Measurements from ENCODE around the gene UBXN7.
"Not testable (repeated sequence)": the region's sequence is repeated elsewhere in the genome, so short reads cannot be mapped to it uniquely, and the experiment has no call there.

Gene UBXN7

GRCh38 chr3:196470182-196470581 is 38.0 kb upstream of the UBXN7 start:
- not testable (repeated sequence) for H2BK5ac ChIP-seq (ENCODE audit: low read depth, low read length, poor library complexity); H3K4me2 ChIP-seq (ENCODE audit: low read length); H3K4me3 ChIP-seq (ENCODE audit: low read depth, low read length); H4K8ac ChIP-seq (ENCODE audit: low read depth, low read length); H3K27ac ChIP-seq (ENCODE audit: low read depth, low read length); H3K9me3 ChIP-seq (ENCODE audit: insufficient read depth, low read depth, low read length); H3K14ac ChIP-seq (ENCODE audit: low read length); H2BK120ac ChIP-seq (ENCODE audit: insufficient read depth, low read length, poor library complexity); H3K27me3 ChIP-seq (ENCODE audit: insufficient read depth, low read length); H4K12ac ChIP-seq (ENCODE audit: low read depth, low read length); H2AK5ac ChIP-seq (ENCODE audit: low read length); H4K91ac ChIP-seq (ENCODE audit: low read depth, low read length); H3K9ac ChIP-seq (ENCODE audit: low read length); H3K4ac ChIP-seq (ENCODE audit: low read depth, low read length); DNase-seq; H3K79me1 ChIP-seq (ENCODE audit: low read length); H3K4me1 ChIP-seq (ENCODE audit: control insufficient read depth in 1 of 2, insufficient read depth in 2 of 2, low read length in 2 of 2); H2AFZ ChIP-seq (ENCODE audit: insufficient read depth, low read length, poor library complexity); H3K18ac ChIP-seq (ENCODE audit: low read length); H2BK12ac ChIP-seq (ENCODE audit: low read length); H3K79me2 ChIP-seq (ENCODE audit: control insufficient read depth, insufficient read depth, low read length, poor library complexity); H3K23ac ChIP-seq (ENCODE audit: low read length)
- WGBS (ENCODE audit: extremely low coverage, insufficient coverage, insufficient read length): no CpG with 5 or more reads among the region's 3 CpGs
- peaks cover 19 to 27% of the 10 kb centered on the region in 2 experiments for H3K36me3 ChIP-seq (ENCODE audit: control insufficient read depth in 1 of 2, insufficient read depth in 2 of 2, low read length in 2 of 2)

- H3K14ac ChIP-seq (ENCODE audit: low read length): no peak overlapping the region
- no CpG with 5 or more reads among the region's 3 CpGs for WGBS (ENCODE audit: extremely low coverage, insufficient coverage, insufficient read length)
- H3K36me3 ChIP-seq (ENCODE audit: control insufficient read depth in 1 of 2, insufficient read depth in 2 of 2, low read length in 2 of 2): peaks cover 0 to 5% of the 10 kb centered on the region in 2 experiments
- no peak overlapping the region for H3K23ac ChIP-seq (ENCODE audit: low read length)
- H2BK5ac ChIP-seq (ENCODE audit: low read depth, low read length, poor library complexity): no peak overlapping the region
- no peaks in the 10 kb centered on the region for H3K27me3 ChIP-seq (ENCODE audit: insufficient read depth, low read length)
- no peaks in the 10 kb centered on the region for H3K4me1 ChIP-seq (ENCODE audit: control insufficient read depth in 1 of 2, insufficient read depth in 2 of 2, low read length in 2 of 2)
- H3K27ac ChIP-seq (ENCODE audit: low read depth, low read length): no peak overlapping the region
- H3K9me3 ChIP-seq (ENCODE audit: insufficient read depth, low read depth, low read length): no peaks in the 10 kb centered on the region
- H3K4ac ChIP-seq (ENCODE audit: low read depth, low read length): no peak overlapping the region
- no peak overlapping the region for H4K12ac ChIP-seq (ENCODE audit: low read depth, low read length)
- H3K79me2 ChIP-seq (ENCODE audit: control insufficient read depth, insufficient read depth, low read length, poor library complexity): no peaks in the 10 kb centered on the region
- H2BK120ac ChIP-seq (ENCODE audit: insufficient read depth, low read length, poor library complexity): no peak overlapping the region
- H3K4me3 ChIP-seq (ENCODE audit: low read depth, low read length): no peak overlapping the region
- no peak overlapping the region for H4K91ac ChIP-seq (ENCODE audit: low read depth, low read length)
- no peak overlapping the region for H2AFZ ChIP-seq (ENCODE audit: insufficient read depth, low read length, poor library complexity)
- no peak overlapping the region for H3K9ac ChIP-seq (ENCODE audit: low read length)
- H3K79me1 ChIP-seq (ENCODE audit: low read length): no peaks in the 10 kb centered on the region
- H2BK12ac ChIP-seq (ENCODE audit: low read length): no peak overlapping the region
- H2AK5ac ChIP-seq (ENCODE audit: low read length): no peak overlapping the region
- DNase-seq: no peak
- no peak overlapping the region for H3K4me2 ChIP-seq (ENCODE audit: low read length)
- H3K18ac ChIP-seq (ENCODE audit: low read length): no peak overlapping the region
- H4K8ac ChIP-seq (ENCODE audit: low read depth, low read length): no peak overlapping the region
Measured at GRCh38 chr3:196463804-196464203, 31.6 kb upstream of the UBXN7 start.

- Histone ChIP-seq H3K27ac (ENCODE audit: low read depth, low read length) (no peak overlapping the region), H3K4me1 (ENCODE audit: control insufficient read depth in 1 of 2, insufficient read depth in 2 of 2, low read length in 2 of 2) (no peaks in the 10 kb centered on the region), H3K79me1 (ENCODE audit: low read length) (no peaks in the 10 kb centered on the region), H2BK12ac (ENCODE audit: low read length) (no peak overlapping the region), H3K4me2 (ENCODE audit: low read length) (no peak overlapping the region), H3K27me3 (ENCODE audit: insufficient read depth, low read length) (no peaks in the 10 kb centered on the region), H4K91ac (ENCODE audit: low read depth, low read length) (no peak overlapping the region), H3K9me3 (ENCODE audit: insufficient read depth, low read depth, low read length) (no peaks in the 10 kb centered on the region), H4K8ac (ENCODE audit: low read depth, low read length) (no peak overlapping the region), H4K12ac (ENCODE audit: low read depth, low read length) (no peak overlapping the region), H3K9ac (ENCODE audit: low read length) (no peak overlapping the region), H2BK120ac (ENCODE audit: insufficient read depth, low read length, poor library complexity) (no peak overlapping the region), H3K4me3 (ENCODE audit: low read depth, low read length) (no peak overlapping the region), H3K14ac (ENCODE audit: low read length) (no peak overlapping the region), H3K18ac (ENCODE audit: low read length) (no peak overlapping the region), H2AFZ (ENCODE audit: insufficient read depth, low read length, poor library complexity) (no peak overlapping the region), H3K79me2 (ENCODE audit: control insufficient read depth, insufficient read depth, low read length, poor library complexity) (no peaks in the 10 kb centered on the region), H3K36me3 (ENCODE audit: control insufficient read depth in 1 of 2, insufficient read depth in 2 of 2, low read length in 2 of 2) (peaks cover 0 to 5% of the 10 kb centered on the region in 2 experiments), H2AK5ac (ENCODE audit: low read length) (no peak overlapping the region), H3K23ac (ENCODE audit: low read length) (no peak overlapping the region), H2BK5ac (ENCODE audit: low read depth, low read length, poor library complexity) (no peak overlapping the region), H3K4ac (ENCODE audit: low read depth, low read length) (no peak overlapping the region)
- DNase-seq: no peak
- WGBS (ENCODE audit: extremely low coverage, insufficient coverage, insufficient read length): no CpG with 5 or more reads among the region's 2 CpGs
Measured at GRCh38 chr3:196463478-196463756, 31.2 kb upstream of the UBXN7 start.

GRCh38 chr3:196462680-196463477 is 30.7 kb upstream of the UBXN7 start:
- H3K27me3 ChIP-seq (ENCODE audit: insufficient read depth, low read length); H3K9me3 ChIP-seq (ENCODE audit: insufficient read depth, low read depth, low read length); H2BK120ac ChIP-seq (ENCODE audit: insufficient read depth, low read length, poor library complexity); H3K79me1 ChIP-seq (ENCODE audit: low read length); H3K14ac ChIP-seq (ENCODE audit: low read length); H3K4ac ChIP-seq (ENCODE audit: low read depth, low read length); H3K4me3 ChIP-seq (ENCODE audit: low read depth, low read length); H3K18ac ChIP-seq (ENCODE audit: low read length); DNase-seq; H2AK5ac ChIP-seq (ENCODE audit: low read length); H3K36me3 ChIP-seq (ENCODE audit: control insufficient read depth in 1 of 2, insufficient read depth in 2 of 2, low read length in 2 of 2); H2BK5ac ChIP-seq (ENCODE audit: low read depth, low read length, poor library complexity); H3K4me2 ChIP-seq (ENCODE audit: low read length); H2AFZ ChIP-seq (ENCODE audit: insufficient read depth, low read length, poor library complexity); H2BK12ac ChIP-seq (ENCODE audit: low read length); H3K9ac ChIP-seq (ENCODE audit: low read length); H3K27ac ChIP-seq (ENCODE audit: low read depth, low read length); H3K79me2 ChIP-seq (ENCODE audit: control insufficient read depth, insufficient read depth, low read length, poor library complexity); H3K4me1 ChIP-seq (ENCODE audit: control insufficient read depth in 1 of 2, insufficient read depth in 2 of 2, low read length in 2 of 2); H4K91ac ChIP-seq (ENCODE audit: low read depth, low read length); H4K12ac ChIP-seq (ENCODE audit: low read depth, low read length); H3K23ac ChIP-seq (ENCODE audit: low read length); H4K8ac ChIP-seq (ENCODE audit: low read depth, low read length): not testable (repeated sequence)
- WGBS (ENCODE audit: extremely low coverage, insufficient coverage, insufficient read length): no CpG with 5 or more reads among the region's 1 CpG

Measured in trophoblast cell (in vitro differentiated cells and primary cell).